ENCODE results near the gene SMU1.

The SMU1 gene

DNA sequence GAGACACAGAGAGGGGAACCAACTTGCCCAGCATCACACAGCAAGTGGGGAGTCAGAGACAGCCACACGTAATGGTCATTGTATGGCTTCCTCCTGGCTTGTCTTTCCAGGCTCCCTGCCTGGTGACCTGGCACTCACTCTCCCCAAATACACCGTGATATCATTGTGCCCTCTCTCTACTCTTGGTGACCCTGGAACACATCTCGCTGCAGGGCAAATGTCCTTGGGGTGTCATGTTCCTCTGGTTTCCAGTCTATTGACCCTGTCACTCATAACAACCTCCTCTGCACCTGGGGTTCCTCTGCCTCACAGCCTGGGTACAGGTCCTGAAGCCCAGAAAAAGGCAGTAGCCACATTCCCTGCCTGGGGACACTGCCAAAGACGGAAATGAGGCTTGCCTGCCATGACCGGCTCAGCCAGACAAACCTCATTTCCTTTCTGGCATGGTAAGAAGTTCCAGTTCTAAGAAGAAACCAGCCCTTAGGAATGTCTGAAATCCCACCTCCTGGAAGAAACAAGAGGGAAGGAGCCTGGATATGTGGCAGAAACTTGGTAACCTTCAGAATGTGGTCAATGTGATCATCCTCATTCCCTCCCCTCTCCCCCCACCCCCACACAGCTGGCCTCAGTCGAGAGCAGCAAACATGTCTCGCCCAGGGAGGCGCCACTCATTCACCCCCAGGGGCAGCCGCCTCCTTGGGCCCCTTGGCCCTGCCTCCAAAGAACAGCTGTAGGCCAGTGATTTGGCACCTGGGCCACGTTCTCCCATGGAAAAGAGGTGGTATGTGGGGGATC is 30.6 kb upstream of the SMU1 start:
- peak overlapping the region; percentile 74 for H3K27ac ChIP-seq
- no peak overlapping the region for H3K4me3 ChIP-seq (ENCODE audit: low read depth, low read length)
- no peak overlapping the region for H3K9ac ChIP-seq
- H3K79me2 ChIP-seq, result no peaks in the 10 kb centered on the region
- no peaks in the 10 kb centered on the region for H3K36me3 ChIP-seq (ENCODE audit: control insufficient read depth, insufficient read depth, low read length)
- TF ChIP-seq, protein P1, sequence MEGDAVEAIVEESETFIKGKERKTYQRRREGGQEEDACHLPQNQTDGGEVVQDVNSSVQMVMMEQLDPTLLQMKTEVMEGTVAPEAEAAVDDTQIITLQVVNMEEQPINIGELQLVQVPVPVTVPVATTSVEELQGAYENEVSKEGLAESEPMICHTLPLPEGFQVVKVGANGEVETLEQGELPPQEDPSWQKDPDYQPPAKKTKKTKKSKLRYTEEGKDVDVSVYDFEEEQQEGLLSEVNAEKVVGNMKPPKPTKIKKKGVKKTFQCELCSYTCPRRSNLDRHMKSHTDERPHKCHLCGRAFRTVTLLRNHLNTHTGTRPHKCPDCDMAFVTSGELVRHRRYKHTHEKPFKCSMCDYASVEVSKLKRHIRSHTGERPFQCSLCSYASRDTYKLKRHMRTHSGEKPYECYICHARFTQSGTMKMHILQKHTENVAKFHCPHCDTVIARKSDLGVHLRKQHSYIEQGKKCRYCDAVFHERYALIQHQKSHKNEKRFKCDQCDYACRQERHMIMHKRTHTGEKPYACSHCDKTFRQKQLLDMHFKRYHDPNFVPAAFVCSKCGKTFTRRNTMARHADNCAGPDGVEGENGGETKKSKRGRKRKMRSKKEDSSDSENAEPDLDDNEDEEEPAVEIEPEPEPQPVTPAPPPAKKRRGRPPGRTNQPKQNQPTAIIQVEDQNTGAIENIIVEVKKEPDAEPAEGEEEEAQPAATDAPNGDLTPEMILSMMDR (IDR thresholded peaks at IDR 0.05), result no peak
- H3K9me3 ChIP-seq (ENCODE audit: control insufficient read depth, low read length), result no peaks in the 10 kb centered on the region
- no peaks in the 10 kb centered on the region for H3K27me3 ChIP-seq (ENCODE audit: control insufficient read depth, insufficient read depth, low read length)
- peaks cover 16% of the 10 kb centered on the region for H3K4me1 ChIP-seq
- peak overlapping the region; percentile 16 for H3K4me2 ChIP-seq (ENCODE audit: low read length)
- peak overlapping the region; percentile 59 for H2AFZ ChIP-seq

DNA sequence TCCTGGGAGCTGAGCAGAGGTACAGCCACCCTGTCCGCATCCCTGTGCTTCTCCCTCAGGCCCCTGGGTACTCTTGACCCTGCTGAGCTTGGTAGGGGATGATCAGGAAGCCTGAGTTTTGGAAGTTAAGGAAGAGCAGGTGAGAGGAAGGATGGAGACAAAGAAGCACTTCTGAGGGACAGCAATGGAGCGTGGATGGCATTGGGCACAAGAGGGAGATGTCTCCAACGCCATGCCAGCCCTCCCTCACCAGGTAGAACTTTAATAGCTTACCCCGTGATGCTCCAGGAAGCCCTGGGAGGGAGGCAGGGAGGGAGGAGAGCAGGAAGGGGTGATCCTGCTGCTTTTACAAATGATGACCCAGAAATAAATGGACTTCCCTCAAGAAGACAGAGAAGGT is 29.9 kb upstream of the SMU1 start:
- Histone ChIP-seq H3K9ac (no peak overlapping the region), H3K79me2 (no peaks in the 10 kb centered on the region), H3K4me1 (peaks cover 16% of the 10 kb centered on the region), H3K27ac (peak overlapping the region; percentile 49), H2AFZ (peak overlapping the region; percentile 46), H3K27me3 (ENCODE audit: control insufficient read depth, insufficient read depth, low read length) (no peaks in the 10 kb centered on the region), H3K36me3 (ENCODE audit: control insufficient read depth, insufficient read depth, low read length) (no peaks in the 10 kb centered on the region), H3K4me2 (ENCODE audit: low read length) (no peak overlapping the region), H3K4me3 (ENCODE audit: low read depth, low read length) (no peak overlapping the region), H3K9me3 (ENCODE audit: control insufficient read depth, low read length) (no peaks in the 10 kb centered on the region)
- TF ChIP-seq, protein P1 (IDR thresholded peaks at IDR 0.05), result no peak

DNA sequence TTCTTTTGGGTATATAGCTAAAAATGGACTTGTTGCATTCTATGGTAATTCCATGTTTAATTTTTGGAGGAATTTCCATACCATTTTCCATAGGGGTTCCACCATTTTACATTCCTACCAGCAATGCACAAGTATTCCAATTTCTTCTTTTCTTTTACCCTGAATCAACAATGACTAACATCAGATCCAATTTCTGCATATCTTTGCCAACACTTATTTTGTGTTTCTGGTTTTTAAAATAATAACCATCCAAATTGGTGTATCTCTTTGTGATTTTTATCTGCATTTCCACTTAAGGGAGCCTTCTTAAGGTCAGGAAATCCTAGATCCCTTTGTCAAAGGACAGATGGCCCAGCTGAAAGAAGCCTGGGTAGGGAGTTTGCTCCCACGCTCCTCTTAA is 29.5 kb upstream of the SMU1 start:
- H3K9ac ChIP-seq, result no peak overlapping the region
- TF ChIP-seq, protein P1 (IDR thresholded peaks at IDR 0.05), result no peak
- peak overlapping the region; percentile 49 for H3K27ac ChIP-seq
- H3K4me1 ChIP-seq, result peaks cover 16% of the 10 kb centered on the region
- H3K36me3 ChIP-seq (ENCODE audit: control insufficient read depth, insufficient read depth, low read length), result no peaks in the 10 kb centered on the region
- no peaks in the 10 kb centered on the region for H3K9me3 ChIP-seq (ENCODE audit: control insufficient read depth, low read length)
- no peaks in the 10 kb centered on the region for H3K79me2 ChIP-seq
- no peaks in the 10 kb centered on the region for H3K27me3 ChIP-seq (ENCODE audit: control insufficient read depth, insufficient read depth, low read length)
- no peak overlapping the region for H3K4me3 ChIP-seq (ENCODE audit: low read depth, low read length)
- no peak overlapping the region for H3K4me2 ChIP-seq (ENCODE audit: low read length)
- peak overlapping the region; percentile 46 for H2AFZ ChIP-seq

DNA sequence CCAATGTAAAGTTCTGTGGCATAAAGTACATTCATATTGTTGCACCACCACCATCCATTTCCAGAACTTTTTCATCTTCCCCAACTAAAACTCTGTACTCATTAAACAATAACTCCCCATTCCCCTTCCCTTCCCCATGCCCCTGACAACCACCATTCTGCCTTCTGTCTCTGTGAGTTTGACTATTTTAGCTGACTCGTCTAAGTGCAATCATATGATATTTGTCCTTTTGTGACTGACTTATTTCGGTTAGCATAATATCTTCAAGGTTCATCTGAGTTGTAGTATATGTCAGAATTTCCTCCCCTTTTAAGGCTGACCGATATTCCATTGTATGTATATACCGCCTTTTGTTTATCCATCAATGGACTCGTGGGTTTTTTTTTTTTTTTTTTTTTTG is 29.0 kb upstream of the SMU1 start:
- no peaks in the 10 kb centered on the region for H3K27me3 ChIP-seq (ENCODE audit: control insufficient read depth, insufficient read depth, low read length)
- no peaks in the 10 kb centered on the region for H3K36me3 ChIP-seq (ENCODE audit: control insufficient read depth, insufficient read depth, low read length)
- H3K9me3 ChIP-seq (ENCODE audit: control insufficient read depth, low read length), result no peaks in the 10 kb centered on the region
- no peak overlapping the region for H3K4me3 ChIP-seq (ENCODE audit: low read depth, low read length)
- H3K27ac ChIP-seq, result no peak overlapping the region
- TF ChIP-seq, protein P1 (IDR thresholded peaks at IDR 0.05), result no peak
- H3K9ac ChIP-seq, result no peak overlapping the region
- H3K4me2 ChIP-seq (ENCODE audit: low read length), result no peak overlapping the region
- H2AFZ ChIP-seq, result no peak overlapping the region
- peaks cover 16% of the 10 kb centered on the region for H3K4me1 ChIP-seq
- no peaks in the 10 kb centered on the region for H3K79me2 ChIP-seq

DNA sequence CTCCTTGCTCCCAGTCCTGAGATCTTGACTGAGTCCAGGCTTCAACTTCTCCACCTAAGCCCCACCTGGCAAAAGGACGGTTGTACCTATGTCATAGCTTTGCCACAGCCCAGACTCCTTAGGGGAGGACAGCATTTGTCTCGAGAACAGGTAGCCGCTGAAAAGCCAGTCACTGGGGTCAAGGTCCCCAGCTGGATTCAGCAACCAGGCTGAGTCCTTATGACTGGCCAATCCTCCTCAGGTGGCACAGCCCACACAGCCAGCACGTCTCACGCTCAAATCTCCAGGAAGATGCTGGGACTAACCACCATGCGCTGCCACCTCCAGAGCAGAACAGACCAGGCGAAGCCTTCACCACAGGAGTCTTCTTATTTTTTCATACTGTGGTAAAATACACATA is 27.9 kb upstream of the SMU1 start:
- H3K4me3 ChIP-seq (ENCODE audit: low read depth, low read length), result no peak overlapping the region
- H3K79me2 ChIP-seq, result no peaks in the 10 kb centered on the region
- no peaks in the 10 kb centered on the region for H3K36me3 ChIP-seq (ENCODE audit: control insufficient read depth, insufficient read depth, low read length)
- H3K4me1 ChIP-seq, result peaks cover 16% of the 10 kb centered on the region
- no peak overlapping the region for H3K27ac ChIP-seq
- H3K9ac ChIP-seq, result no peak overlapping the region
- H3K4me2 ChIP-seq (ENCODE audit: low read length), result no peak overlapping the region
- H2AFZ ChIP-seq, result no peak overlapping the region
- no peaks in the 10 kb centered on the region for H3K9me3 ChIP-seq (ENCODE audit: control insufficient read depth, low read length)
- H3K27me3 ChIP-seq (ENCODE audit: control insufficient read depth, insufficient read depth, low read length), result no peaks in the 10 kb centered on the region
- TF ChIP-seq, protein P1 (IDR thresholded peaks at IDR 0.05), result no peak

Data from parathyroid adenoma (tissue), 2 donors.